ENCODE data around the gene KRT71.

KRT71 gene

DNA sequence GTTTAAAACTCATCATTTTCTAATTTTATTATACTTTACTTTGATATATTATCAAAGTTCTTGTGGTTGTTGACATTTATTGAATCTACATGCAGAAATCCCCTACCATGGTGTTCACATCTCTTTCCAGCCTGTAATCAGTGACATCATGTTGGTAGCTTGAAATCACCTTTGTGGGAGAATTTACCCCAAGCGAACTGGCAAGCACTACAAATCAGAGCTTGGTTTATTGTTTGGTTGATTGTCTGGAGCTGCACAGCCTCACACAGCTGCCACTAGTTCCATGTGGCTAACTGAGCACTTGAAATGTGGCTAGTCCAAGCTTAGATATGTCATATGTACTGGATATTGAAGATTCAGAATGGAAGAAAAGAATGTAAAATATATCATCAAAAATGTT, 17.4 kb downstream of the KRT71 start:
- DNase-seq = no peak

GRCh38 chr12:52534482-52534881, 18.5 kb downstream of the KRT71 start:
- no peak for DNase-seq

GRCh38 chr12:52533686-52534470, 19.1 kb downstream of the KRT71 start:
- no peak for DNase-seq

DNA sequence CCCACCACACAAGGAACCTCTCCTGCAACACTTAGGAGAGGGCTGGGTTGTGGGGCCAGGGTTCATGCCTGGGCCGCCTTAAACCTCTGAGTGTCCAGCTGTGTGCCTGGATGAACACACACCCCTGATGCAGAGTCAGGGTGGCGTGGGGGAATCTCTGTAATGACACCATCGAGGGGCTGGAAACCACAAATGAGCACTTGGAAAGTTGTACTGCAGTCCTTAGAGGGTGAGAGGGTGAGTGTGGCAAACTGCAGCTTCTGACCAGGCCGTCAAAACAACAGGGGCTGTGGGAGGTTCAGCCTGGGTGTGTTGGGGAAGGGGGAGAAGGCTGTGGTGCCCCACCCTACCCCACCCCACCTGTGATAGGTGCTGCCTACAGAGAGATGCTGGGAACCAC, 20.3 kb downstream of the KRT71 start:
- no peak for DNase-seq

- DNase-seq = no peak
Measured at GRCh38 chr12:52531566-52532300, 21.2 kb downstream of the KRT71 start.

- DNase-seq = no peak
Measured at GRCh38 chr12:52530905-52531304, 22.0 kb downstream of the KRT71 start.

GRCh38 chr12:52530366-52530765, 22.6 kb downstream of the KRT71 start:
- DNase-seq = no peak

- DNase-seq = no peak
Measured at GRCh38 chr12:52529846-52530245, 23.1 kb downstream of the KRT71 start.

DNA sequence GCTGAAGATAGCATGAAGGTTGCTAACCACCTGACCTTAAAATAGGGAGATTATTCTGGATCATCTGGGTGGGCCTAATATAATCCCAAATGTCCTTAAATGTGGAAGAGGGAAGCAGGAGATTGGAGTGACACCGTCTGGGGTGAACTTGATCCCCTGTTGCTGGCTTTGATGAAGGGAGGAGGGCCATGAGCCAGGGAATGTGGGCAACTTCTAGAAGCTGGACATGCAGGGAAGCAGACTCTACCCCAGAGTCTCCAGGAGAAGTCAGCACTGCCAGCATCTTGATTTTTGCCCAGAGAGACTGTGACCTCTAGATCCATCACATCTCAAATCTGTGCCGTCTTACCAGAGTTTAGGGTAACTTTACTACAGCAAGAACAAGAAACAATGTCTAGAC, 23.5 kb downstream of the KRT71 start:
- DNase-seq = no peak

DNA sequence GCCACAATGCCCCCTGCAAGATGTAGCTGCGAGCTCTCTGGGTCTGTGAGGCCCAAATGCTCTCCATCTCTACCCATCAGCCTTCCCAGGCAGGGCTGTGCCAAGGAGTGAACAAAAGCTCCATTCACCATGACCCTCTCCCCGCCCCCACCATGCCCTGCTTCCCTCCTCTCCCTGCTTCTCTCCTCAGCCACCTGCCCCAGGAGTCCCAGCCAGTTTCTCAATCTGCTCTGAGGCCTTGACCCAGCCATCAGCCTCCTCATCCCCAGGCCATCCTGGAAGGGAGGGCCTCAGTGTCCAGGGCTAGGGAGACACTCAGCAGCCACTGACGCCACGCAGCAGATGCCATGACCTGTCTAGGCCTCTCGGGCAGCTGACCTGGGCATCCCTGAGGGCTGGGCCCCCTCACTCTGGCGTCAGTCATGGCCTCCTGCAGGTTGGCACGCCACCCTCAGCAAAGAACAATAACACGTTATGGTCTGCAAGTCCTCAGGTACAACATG, 24.3 kb downstream of the KRT71 start:
- no peak for DNase-seq

DNA sequence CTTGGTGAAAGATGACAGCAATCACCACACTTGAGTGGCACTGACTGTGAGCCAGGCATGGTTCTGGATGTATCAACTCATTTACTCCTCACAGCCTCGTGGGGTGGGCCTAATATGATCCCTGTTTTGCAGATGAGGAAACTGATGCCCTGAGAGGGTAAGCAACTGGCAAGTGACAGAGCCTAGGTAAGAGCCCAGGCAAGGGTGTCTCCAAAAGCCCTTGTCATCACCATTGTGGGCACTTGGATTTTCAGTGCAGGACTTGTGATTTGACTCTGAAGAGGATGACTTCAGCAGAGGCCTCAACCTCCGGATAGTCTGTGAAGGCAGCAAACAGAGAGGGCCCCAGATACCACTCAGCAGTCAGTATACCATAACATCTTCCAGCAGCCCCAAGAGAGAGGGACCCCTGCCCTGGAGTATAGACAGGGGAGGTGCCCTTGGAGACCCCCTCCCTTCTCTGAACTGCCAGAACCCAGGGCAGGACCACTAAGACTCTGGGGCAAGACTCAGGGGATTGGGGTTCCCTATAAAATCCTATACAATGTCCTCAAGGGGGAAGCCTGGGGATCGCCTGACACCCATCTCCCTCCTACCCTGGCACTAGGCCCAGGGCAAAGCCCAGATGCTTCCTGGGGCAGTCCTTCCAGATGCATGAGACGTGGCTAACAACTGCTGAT, 25.7 kb downstream of the KRT71 start:
- DNase-seq = no peak

- DNase-seq = no peak
Measured at GRCh38 chr12:52526511-52526951, 26.4 kb downstream of the KRT71 start.

- no peak for DNase-seq
Measured at GRCh38 chr12:52525661-52526499, 27.1 kb downstream of the KRT71 start.

GRCh38 chr12:52524898-52525591, 27.9 kb downstream of the KRT71 start:
- no peak for DNase-seq

GRCh38 chr12:52524241-52524897, 28.6 kb downstream of the KRT71 start:
- DNase-seq = no peak

- no peak for DNase-seq
Measured at GRCh38 chr12:52523824-52524223, 29.1 kb downstream of the KRT71 start.

- no peak for DNase-seq
Measured at GRCh38 chr12:52522346-52523011, 30.5 kb downstream of the KRT71 start.

DNA sequence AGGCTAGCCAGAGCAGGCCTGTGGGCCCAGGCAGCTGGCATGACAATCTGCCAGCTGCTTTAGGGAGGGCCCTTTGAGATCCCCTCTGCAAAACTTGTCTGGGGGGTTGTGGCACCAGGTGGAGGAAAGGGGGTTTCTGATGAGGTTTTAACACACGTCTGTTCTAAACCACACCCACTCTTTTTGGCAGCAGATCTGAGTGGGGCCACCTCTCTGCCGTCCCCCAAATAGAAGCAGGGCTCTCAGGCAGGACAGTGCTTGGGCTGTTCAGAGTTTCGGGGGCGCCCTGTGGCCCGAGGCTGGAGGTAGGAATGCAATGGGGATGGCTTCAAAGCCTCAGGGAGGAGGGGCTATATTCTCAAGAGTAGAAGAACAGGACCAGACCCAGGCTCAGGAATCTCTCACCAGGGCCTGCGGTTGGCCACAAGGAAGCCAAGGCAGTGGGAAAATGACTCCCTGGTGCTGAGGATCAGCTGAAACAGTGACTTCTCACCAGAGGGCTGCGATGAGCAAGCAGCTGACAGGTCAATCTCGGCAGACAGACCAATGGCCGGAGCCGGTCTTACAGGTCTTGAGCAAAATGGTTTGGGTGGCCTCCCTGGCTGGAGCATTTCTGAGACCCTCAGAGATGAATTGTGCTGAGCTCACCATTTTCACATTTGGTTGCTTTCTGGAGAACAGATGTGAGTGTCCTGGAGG, 31.2 kb downstream of the KRT71 start:
- DNase-seq = no peak

DNA sequence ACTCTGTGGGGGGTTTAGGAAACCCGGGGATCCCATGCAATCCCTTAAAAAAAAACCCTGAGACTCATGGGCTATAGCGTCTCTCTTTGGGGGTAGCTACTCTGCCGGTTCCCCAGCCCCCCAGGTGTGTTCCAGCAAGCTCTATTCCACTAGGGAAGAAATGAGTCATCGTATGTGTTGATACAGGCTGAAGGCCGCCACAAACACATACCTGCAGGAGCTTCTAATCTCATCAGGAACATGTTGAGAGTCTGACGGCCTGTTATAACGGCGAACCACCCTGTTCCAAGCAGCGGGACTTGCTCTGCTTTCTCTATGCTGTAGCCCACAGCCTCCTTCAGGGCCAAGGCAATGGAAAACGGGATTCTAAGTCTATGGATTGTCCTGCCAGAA, 31.8 kb downstream of the KRT71 start:
- no peak for DNase-seq
